MM.1S (cell line): ENCODE measurements around the gene MZF1.

Source experiments
- DNase-seq: peaks from one replicate; pipeline ENCODE4 v3.0.0-alpha.2; 2015
- H2AFZ ChIP-seq: fragments of 300-600 bp; sonication (generic); 2 replicates; pipeline ENCODE4 v1.6.0; 2016; ENCODE audit warnings: antibody characterized with exemption, low read length
- H3F3A ChIP-seq: fragments of 300-600 bp; sonication (generic); 2 replicates; pipeline ENCODE4 v1.6.1; 2016; ENCODE audit warnings: mild to moderate bottlenecking, antibody characterized with exemption, low read length, moderate library complexity, mixed read lengths; ENCODE audit not compliant: insufficient read depth
- H3K27ac ChIP-seq: fragments of 300-600 bp; sonication (generic); 2 replicates; pipeline ENCODE4 v1.5.1; 2016; ENCODE audit warnings: mild to moderate bottlenecking, low read length
- H3K27me3 ChIP-seq: fragments of 300-600 bp; sonication (generic); replicated peaks from 2 replicates; pipeline ENCODE4 v1.6.0; 2016; ENCODE audit warnings: low read length; ENCODE audit not compliant: insufficient read depth
- H3K36me3 ChIP-seq: fragments of 300-600 bp; sonication (generic); replicated peaks from 2 replicates; pipeline ENCODE4 v1.6.1; 2016; ENCODE audit warnings: mild to moderate bottlenecking, low read length, mixed read lengths; ENCODE audit not compliant: insufficient read depth
- H3K4me1 ChIP-seq: fragments of 300-600 bp; sonication (generic); 2 replicates; pipeline ENCODE4 v1.6.1; 2016; ENCODE audit warnings: low read length, mixed read lengths
- H3K4me2 ChIP-seq: fragments of 300-600 bp; sonication (generic); 2 replicates; pipeline ENCODE4 v1.6.0; 2016; ENCODE audit warnings: low read depth, low read length
- H3K4me3 ChIP-seq: fragments of 300-600 bp; sonication (generic); 2 replicates; pipeline ENCODE4 v1.5.1; 2016; ENCODE audit warnings: low read length, mixed read lengths
- H3K79me2 ChIP-seq: fragments of 300-600 bp; sonication (generic); 2 replicates; pipeline ENCODE4 v1.6.1; 2016; ENCODE audit warnings: mixed run types, low read length, mixed read lengths
- H3K9ac ChIP-seq: fragments of 300-600 bp; sonication (generic); 2 replicates; pipeline ENCODE4 v1.6.1; 2016; ENCODE audit warnings: low read length, mixed read lengths
- H3K9me2 ChIP-seq: fragments of 300-600 bp; sonication (generic); replicated peaks from 2 replicates; pipeline ENCODE4 v1.6.1; 2016; ENCODE audit warnings: mild to moderate bottlenecking, low read length, mixed read lengths; ENCODE audit not compliant: insufficient read depth
- H3K9me3 ChIP-seq: fragments of 300-600 bp; sonication (generic); replicated peaks from 2 replicates; pipeline ENCODE4 v1.6.1; 2016; ENCODE audit warnings: mild to moderate bottlenecking, low read length, mixed read lengths; ENCODE audit not compliant: insufficient read depth
- H4K20me1 ChIP-seq: fragments of 300-600 bp; sonication (generic); 2 replicates; pipeline ENCODE4 v1.6.1; 2016; ENCODE audit warnings: mild to moderate bottlenecking, low read length, moderate library complexity, mixed read lengths; ENCODE audit not compliant: insufficient read depth
- CTCF ChIP-seq: fragments of 300-600 bp; sonication (generic); IDR thresholded peaks from 2 replicates; pipeline ENCODE4 v1.5.1; 2016; ENCODE audit warnings: antibody characterized with exemption, low read length, mixed read lengths
- EZH2 ChIP-seq: fragments of 300-600 bp; sonication (generic); optimal IDR thresholded peaks from 2 replicates; pipeline ENCODE3; 2017; ENCODE audit warnings: low read depth, mild to moderate bottlenecking, antibody characterized with exemption, low read length, mixed read lengths
- EZH2phosphoT487 ChIP-seq: fragments of 300-600 bp; sonication (generic); IDR thresholded peaks from 2 replicates; pipeline ENCODE4 v1.6.1; 2018; ENCODE audit warnings: antibody characterized with exemption, low read length

MZF1 gene

GRCh38 chr19:58515259-58515658 lies 57.9 kb downstream of the MZF1 start:
- no peak overlapping the region for H3K4me3 ChIP-seq
- TF ChIP-seq CTCF (no peak), EZH2phosphoT487 (no peak), EZH2 (no peak)

GRCh38 chr19:58514564-58515022 lies 58.5 kb downstream of the MZF1 start:
- peaks cover 5% of the 10 kb centered on the region; the same call in 1 of the 2 replicates for H3K4me1 ChIP-seq
- no peaks in the 10 kb centered on the region for H3K27me3 ChIP-seq
- H2AFZ ChIP-seq = no peak overlapping the region
- H3K4me2 ChIP-seq = no peak overlapping the region
- H3K79me2 ChIP-seq = peaks cover 13% of the 10 kb centered on the region
- no peaks in the 10 kb centered on the region for H3K36me3 ChIP-seq
- no peak overlapping the region for H3K9ac ChIP-seq
- H3F3A ChIP-seq = peaks cover 9% of the 10 kb centered on the region; the same call in 1 of the 2 replicates
- H4K20me1 ChIP-seq = no peaks in the 10 kb centered on the region
- TF ChIP-seq EZH2phosphoT487 = no peak
- TF ChIP-seq CTCF = no peak
- no peak for TF ChIP-seq EZH2
- H3K9me2 ChIP-seq = no peaks in the 10 kb centered on the region
- no peak overlapping the region; the same call in 1 of the 2 replicates for H3K4me3 ChIP-seq
- no peak for DNase-seq
- no peaks in the 10 kb centered on the region for H3K9me3 ChIP-seq
- H3K27ac ChIP-seq = no peak overlapping the region

More at GRCh38 chr19:58515259-58515658, 57.9 kb downstream of the MZF1 start:
- Histone ChIP-seq H3K9me2 (no peaks in the 10 kb centered on the region), H3K9me3 (no peaks in the 10 kb centered on the region), H3F3A (peaks cover 11% of the 10 kb centered on the region; the same call in 1 of the 2 replicates), H4K20me1 (no peaks in the 10 kb centered on the region), H3K27ac (no peak overlapping the region), H3K27me3 (no peaks in the 10 kb centered on the region), H3K9ac (no peak overlapping the region), H3K4me2 (no peak overlapping the region), H3K36me3 (no peaks in the 10 kb centered on the region), H3K79me2 (peaks cover 13% of the 10 kb centered on the region), H2AFZ (no peak overlapping the region), H3K4me1 (peaks cover 5% of the 10 kb centered on the region; the same call in 1 of the 2 replicates)
- DNase-seq = no peak

- Histone ChIP-seq H3K27me3 (no peaks in the 10 kb centered on the region), H3K9me3 (no peaks in the 10 kb centered on the region), H3K4me1 (peaks cover 5% of the 10 kb centered on the region; the same call in 1 of the 2 replicates), H3K4me3 (no peak overlapping the region; the same call in 1 of the 2 replicates), H3K36me3 (no peaks in the 10 kb centered on the region), H4K20me1 (no peaks in the 10 kb centered on the region), H3K4me2 (no peak overlapping the region), H3K27ac (no peak overlapping the region), H3K9ac (no peak overlapping the region), H3K79me2 (peaks cover 10% of the 10 kb centered on the region), H3F3A (peaks cover 3% of the 10 kb centered on the region; the same call in 1 of the 2 replicates), H3K9me2 (no peaks in the 10 kb centered on the region), H2AFZ (no peak overlapping the region)
- DNase-seq = no peak
- no peak for TF ChIP-seq EZH2
- no peak for TF ChIP-seq EZH2phosphoT487
- no peak for TF ChIP-seq CTCF
Observed at GRCh38 chr19:58513694-58514563, 59.2 kb downstream of the MZF1 start.
